HepG2 (cell line): ENCODE results near the gene MFAP1. TPM values are rescaled to one million over a fixed set of nuclear protein-coding genes. Genes with fewer than 3 reads are reported as not detected.

Source experiments
- FOXK1 ChIP-seq: sonication (generic); formaldehyde crosslinking; IDR thresholded peaks from 2 replicates; pipeline ENCODE4 v1.4.0; 2020; ENCODE audit warnings: low read depth, missing genetic modification reagents, borderline replicate concordance
- HOXA3 ChIP-seq: sonication (generic); formaldehyde crosslinking; IDR thresholded peaks from 2 replicates; pipeline ENCODE4 v1.5.0; 2020; ENCODE audit warnings: missing genetic modification reagents
- MBD4 ChIP-seq: IDR thresholded peaks from 2 replicates; pipeline ENCODE4 v1.6.1; 2012; ENCODE audit warnings: low read length, inconsistent platforms, borderline replicate concordance
- MBNL3 ChIP-seq: fragments of 250-450 bp; sonication (Bioruptor Pico); conservative IDR thresholded peaks from 2 replicates; pipeline ENCODE4 v1.8.0; 2022; ENCODE audit warnings: mild to moderate bottlenecking, inconsistent platforms
- POGK ChIP-seq: sonication (generic); formaldehyde crosslinking; conservative IDR thresholded peaks from 2 replicates; pipeline ENCODE4 v1.8.0; 2022; ENCODE audit warnings: mild to moderate bottlenecking, moderate library complexity, missing genetic modification reagents
- SAP130 ChIP-seq: IDR thresholded peaks from 2 replicates; pipeline ENCODE4 v1.6.1; 2016; ENCODE audit warnings: low read depth
- SNAI1 ChIP-seq: sonication (generic); formaldehyde crosslinking; IDR thresholded peaks from 2 replicates; pipeline ENCODE4 v1.5.0; 2020; ENCODE audit warnings: mild to moderate bottlenecking, missing genetic modification reagents, borderline replicate concordance
- SPEN ChIP-seq: sonication (generic); formaldehyde crosslinking; IDR thresholded peaks from 2 replicates; pipeline ENCODE4 v1.5.1; 2020; ENCODE audit warnings: low read depth, mild to moderate bottlenecking, missing genetic modification reagents
- TMF1 ChIP-seq: sonication (generic); formaldehyde crosslinking; IDR thresholded peaks from 2 replicates; pipeline ENCODE4 v1.8.1; 2022; ENCODE audit warnings: low read depth, missing genetic modification reagents
- ZNF280B ChIP-seq: sonication (generic); formaldehyde crosslinking; IDR thresholded peaks from 2 replicates; pipeline ENCODE4 v1.5.0; 2020; ENCODE audit warnings: missing genetic modification reagents, mild to moderate bottlenecking, borderline replicate concordance
- ZNF296 ChIP-seq: sonication (generic); formaldehyde crosslinking; conservative IDR thresholded peaks from 2 replicates; pipeline ENCODE4 v1.5.0; 2020; ENCODE audit warnings: mild to moderate bottlenecking, missing genetic modification reagents
- ZNF687 ChIP-seq: sonication (generic); formaldehyde crosslinking; IDR thresholded peaks from 2 replicates; pipeline ENCODE4 v1.5.1; 2020; ENCODE audit warnings: mild to moderate bottlenecking, missing genetic modification reagents, moderate library complexity
- ZNF749 ChIP-seq: sonication (generic); formaldehyde crosslinking; IDR thresholded peaks from 2 replicates; pipeline ENCODE4 v1.8.0; 2022; ENCODE audit warnings: mild to moderate bottlenecking, missing genetic modification reagents, moderate library complexity, borderline replicate concordance
- polyA plus RNA-seq, 8 experiments: library from polyadenylated mRNA; depleted of rRNA in 3 of 8; stranded (reverse) in 7 of 8; unstranded in 1 of 8; fragments of >200 nt; fragmentation: Illumina TruSeq in 4 of 8; extraction: Trizol in 4 of 8; gene quantifications; 2 replicates each; pipeline versions ENCODE4 v1.2.1 to v1.2.3, GENCODE V29; 2011 to 2016; ENCODE audit warnings: low read depth in 4 of 8, missing spikeins in 1 of 8, mixed read lengths in 1 of 8; ENCODE audit not compliant: insufficient read depth in 1 of 8
- total RNA-seq, 5 experiments: library from RNA; depleted of rRNA; stranded (reverse); fragments of >200 nt; fragmentation: Illumina TruSeq; extraction: Trizol; gene quantifications; 2 replicates each; pipeline ENCODE4 v1.2.3, GENCODE V29; 2016; ENCODE audit warnings: low read depth in 1 of 5
- TF ChIP-seq, protein P1 (sequence below): sonication (generic); formaldehyde crosslinking; IDR thresholded peaks from 2 replicates; pipeline ENCODE4 v1.4.0; 2020; ENCODE audit warnings: mild to moderate bottlenecking, missing genetic modification reagents
- TF ChIP-seq, protein P2 (sequence below): sonication (generic); formaldehyde crosslinking; IDR thresholded peaks from 2 replicates; pipeline ENCODE4 v1.9.0; 2022; ENCODE audit warnings: missing genetic modification reagents, mild to moderate bottlenecking, borderline replicate concordance
- TF ChIP-seq, protein P3 (sequence below), 2 experiments: fragments of 450-650 bp in 1 of 2; sonication (generic) in 1 of 2; formaldehyde crosslinking; IDR thresholded peaks; 2 replicates each; pipeline versions ENCODE4 v1.5.0 to v1.8.0; 2020 to 2022; ENCODE audit warnings: mild to moderate bottlenecking in 1 of 2, missing genetic modification reagents in 1 of 2

MFAP1 gene
- total and polyA plus RNA-seq, 2 of the 13 experiments (the other 11 are each of a cell fraction or from before 2014, with no cell fraction given), result 11.8 to 39.5 TPM

- TF ChIP-seq SPEN (CRISPR knock-in tag), result peak; percentile 26; the same call in 1 of the 2 replicates
- TF ChIP-seq, protein P1, sequence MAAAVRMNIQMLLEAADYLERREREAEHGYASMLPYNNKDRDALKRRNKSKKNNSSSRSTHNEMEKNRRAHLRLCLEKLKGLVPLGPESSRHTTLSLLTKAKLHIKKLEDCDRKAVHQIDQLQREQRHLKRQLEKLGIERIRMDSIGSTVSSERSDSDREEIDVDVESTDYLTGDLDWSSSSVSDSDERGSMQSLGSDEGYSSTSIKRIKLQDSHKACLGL (CRISPR knock-in tag), result peak; percentile 66; the same call in 1 of the 2 replicates
- TF ChIP-seq ZNF280B (CRISPR knock-in tag), result peak; percentile 88
- TF ChIP-seq POGK, result peak; percentile 58; the same call in 1 of the 2 replicates
- TF ChIP-seq ZNF296 (CRISPR knock-in tag), result 0 out of 2 replicates have a peak, but pooled peaks have one; percentile 32
- peak; percentile 66; the same call in 1 of the 2 replicates for TF ChIP-seq HOXA3
- peak; percentile 81; the same call in 1 of the 2 replicates for TF ChIP-seq FOXK1
- peak; percentile 83; the same call in 1 of the 2 replicates for TF ChIP-seq SNAI1 (CRISPR knock-in tag)
- TF ChIP-seq ZNF749 (CRISPR knock-in tag), result no peak; the same call in 1 of the 2 replicates
- TF ChIP-seq ZNF687 (CRISPR knock-in tag), result peak; percentile 96
- no peak for TF ChIP-seq MBNL3 (CRISPR knock-in tag)
- TF ChIP-seq, protein P2, sequence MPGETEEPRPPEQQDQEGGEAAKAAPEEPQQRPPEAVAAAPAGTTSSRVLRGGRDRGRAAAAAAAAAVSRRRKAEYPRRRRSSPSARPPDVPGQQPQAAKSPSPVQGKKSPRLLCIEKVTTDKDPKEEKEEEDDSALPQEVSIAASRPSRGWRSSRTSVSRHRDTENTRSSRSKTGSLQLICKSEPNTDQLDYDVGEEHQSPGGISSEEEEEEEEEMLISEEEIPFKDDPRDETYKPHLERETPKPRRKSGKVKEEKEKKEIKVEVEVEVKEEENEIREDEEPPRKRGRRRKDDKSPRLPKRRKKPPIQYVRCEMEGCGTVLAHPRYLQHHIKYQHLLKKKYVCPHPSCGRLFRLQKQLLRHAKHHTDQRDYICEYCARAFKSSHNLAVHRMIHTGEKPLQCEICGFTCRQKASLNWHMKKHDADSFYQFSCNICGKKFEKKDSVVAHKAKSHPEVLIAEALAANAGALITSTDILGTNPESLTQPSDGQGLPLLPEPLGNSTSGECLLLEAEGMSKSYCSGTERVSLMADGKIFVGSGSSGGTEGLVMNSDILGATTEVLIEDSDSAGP, result peak; percentile 88
- TF ChIP-seq, protein P3, sequence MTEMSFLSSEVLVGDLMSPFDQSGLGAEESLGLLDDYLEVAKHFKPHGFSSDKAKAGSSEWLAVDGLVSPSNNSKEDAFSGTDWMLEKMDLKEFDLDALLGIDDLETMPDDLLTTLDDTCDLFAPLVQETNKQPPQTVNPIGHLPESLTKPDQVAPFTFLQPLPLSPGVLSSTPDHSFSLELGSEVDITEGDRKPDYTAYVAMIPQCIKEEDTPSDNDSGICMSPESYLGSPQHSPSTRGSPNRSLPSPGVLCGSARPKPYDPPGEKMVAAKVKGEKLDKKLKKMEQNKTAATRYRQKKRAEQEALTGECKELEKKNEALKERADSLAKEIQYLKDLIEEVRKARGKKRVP (CRISPR knock-in tag; IDR thresholded peaks at IDR 0.05), result peak in 1 of 2 experiments; percentile 45; a peak in 1 of 4 replicates
- no peak for TF ChIP-seq MBD4
- peak; percentile 90 for TF ChIP-seq SAP130 (CRISPR knock-in tag)
- TF ChIP-seq TMF1 (CRISPR knock-in tag), result no peak
Measured at GRCh38 chr15:43800286-43801141, 24.0 kb downstream of the MFAP1 start, which contains the start of gene HYPK (continued).
